H1 (cell line): ENCODE results near the gene MRAP.

Source experiments
- CHD2 ChIP-seq: IDR thresholded peaks from 2 replicates; pipeline ENCODE4 v1.6.1; 2012; ENCODE audit warnings: low read length, improper control_type of control experiment
- CTCF ChIP-seq, 3 experiments: IDR thresholded peaks; 1 replicate in 2 of 3; 2 replicates in 1 of 3; pipeline versions ENCODE4 v1.5.1 to v1.6.1; 2011; ENCODE audit warnings: low read length in 3 of 3, mild to moderate bottlenecking in 3 of 3, inconsistent platforms in 2 of 3, low read depth in 1 of 3, moderate library complexity in 1 of 3; ENCODE audit not compliant: insufficient read depth in 1 of 3; ENCODE audit errors: control extremely low read depth in 1 of 3
- EP300 ChIP-seq, 2 experiments: IDR thresholded peaks; 1 replicate in 1 of 2; 2 replicates in 1 of 2; pipeline ENCODE4 v1.6.1; 2011 to 2012; ENCODE audit warnings: low read depth in 2 of 2, low read length in 2 of 2, mild to moderate bottlenecking in 2 of 2, borderline replicate concordance in 1 of 2, inconsistent platforms in 1 of 2, moderate library complexity in 1 of 2
- GABPA ChIP-seq: IDR thresholded peaks from 2 replicates; pipeline ENCODE4 v1.6.1; 2011; ENCODE audit warnings: mild to moderate bottlenecking, low read length, moderate library complexity, borderline replicate concordance; ENCODE audit not compliant: insufficient read depth
- GTF2F1 ChIP-seq: IDR thresholded peaks from 2 replicates; pipeline ENCODE4 v1.6.1; 2012; ENCODE audit warnings: low read depth, low read length, improper control_type of control experiment, borderline replicate concordance
- HDAC2 ChIP-seq, 2 experiments: fragments of 300-600 bp in 1 of 2; sonication (generic) in 1 of 2; IDR thresholded peaks; 2 replicates each; pipeline ENCODE4 v1.6.1; 2011 to 2012; ENCODE audit warnings: low read depth in 2 of 2, low read length in 2 of 2, mild to moderate bottlenecking in 2 of 2, moderate library complexity in 2 of 2, borderline replicate concordance in 1 of 2, inconsistent platforms in 1 of 2
- JUN ChIP-seq: IDR thresholded peaks from 2 replicates; pipeline ENCODE4 v1.6.1; 2011; ENCODE audit warnings: low read depth, mild to moderate bottlenecking, improper control_type of control experiment, low read length
- NANOG ChIP-seq: IDR thresholded peaks from 2 replicates; pipeline ENCODE4 v1.6.1; 2011; ENCODE audit warnings: low read length, low read depth, mild to moderate bottlenecking, inconsistent platforms; ENCODE audit not compliant: insufficient read depth, poor library complexity, severe bottlenecking
- POLR2A ChIP-seq, 2 experiments: IDR thresholded peaks; 1 replicate in 1 of 2; 2 replicates in 1 of 2; pipeline ENCODE4 v1.6.1; 2011; ENCODE audit warnings: low read depth in 2 of 2, low read length in 2 of 2, mild to moderate bottlenecking in 2 of 2; ENCODE audit errors: control extremely low read depth in 1 of 2
- POLR2AphosphoS5 ChIP-seq: IDR thresholded peaks from 2 replicates; pipeline ENCODE4 v1.6.1; 2011; ENCODE audit warnings: low read depth, low read length
- RAD21 ChIP-seq, 2 experiments: IDR thresholded peaks in 1 of 2; conservative IDR thresholded peaks in 1 of 2; 2 replicates each; pipeline ENCODE4 v1.6.1; 2011; ENCODE audit warnings: low read depth in 2 of 2, low read length in 2 of 2, improper control_type of control experiment in 1 of 2, inconsistent platforms in 1 of 2, mild to moderate bottlenecking in 1 of 2, moderate library complexity in 1 of 2
- RXRA ChIP-seq: IDR thresholded peaks from 2 replicates; pipeline ENCODE4 v1.6.1; 2011; ENCODE audit warnings: low read depth, mild to moderate bottlenecking, low read length, moderate library complexity; ENCODE audit not compliant: insufficient read depth
- SP4 ChIP-seq: IDR thresholded peaks from 2 replicates; pipeline ENCODE4 v1.6.1; 2012; ENCODE audit warnings: low read length, inconsistent platforms
- TAF1 ChIP-seq: IDR thresholded peaks from 2 replicates; pipeline ENCODE4 v1.6.1; 2011; ENCODE audit warnings: mild to moderate bottlenecking, low read depth, low read length

GRCh38 chr21:32333953-32334673, 35.5 kb downstream of the MRAP start:
- TF ChIP-seq CTCF (IDR thresholded peaks at IDR 0.05; ENCODE audit: control extremely low read depth in 1 of 3, insufficient read depth in 1 of 3, low read depth in 1 of 3, low read length in 3 of 3) (no peak), RAD21 (IDR thresholded peaks at IDR 0.05 in 1 of 2, conservative IDR thresholded peaks at IDR 0.05 in 1 of 2; ENCODE audit: low read depth in 2 of 2, low read length in 2 of 2) (no peak), SP4 (no peak), EP300 (IDR thresholded peaks at IDR 0.05; ENCODE audit: borderline replicate concordance in 1 of 2, low read depth in 2 of 2, low read length in 2 of 2) (no peak), TAF1 (no peak), POLR2A (IDR thresholded peaks at IDR 0.05; ENCODE audit: control extremely low read depth in 1 of 2, low read depth in 2 of 2, low read length in 2 of 2) (no peak), CHD2 (no peak), GABPA (no peak), JUN (no peak), POLR2AphosphoS5 (no peak), GTF2F1 (no peak), NANOG (no peak), RXRA (no peak), HDAC2 (IDR thresholded peaks at IDR 0.05; ENCODE audit: borderline replicate concordance in 1 of 2, low read depth in 2 of 2, low read length in 2 of 2) (no peak)
